NAMALWA (cell line): ENCODE measurements around the gene DAPP1.
A peak's percentile ranks its signal among the peaks of the same experiment; 100 is the strongest.
"Not testable (repeated sequence)": the region's sequence is repeated elsewhere in the genome, so short reads cannot be mapped to it uniquely, and the experiment has no call there.

Experiments used
- DNase-seq: peaks from one replicate; pipeline ENCODE4 v3.0.0-alpha.2; 2015; ENCODE audit warnings: low spot score

DAPP1 gene

GRCh38 chr4:99824070-99824599, 7.5 kb downstream of the DAPP1 start:
- no peak for DNase-seq

DNA sequence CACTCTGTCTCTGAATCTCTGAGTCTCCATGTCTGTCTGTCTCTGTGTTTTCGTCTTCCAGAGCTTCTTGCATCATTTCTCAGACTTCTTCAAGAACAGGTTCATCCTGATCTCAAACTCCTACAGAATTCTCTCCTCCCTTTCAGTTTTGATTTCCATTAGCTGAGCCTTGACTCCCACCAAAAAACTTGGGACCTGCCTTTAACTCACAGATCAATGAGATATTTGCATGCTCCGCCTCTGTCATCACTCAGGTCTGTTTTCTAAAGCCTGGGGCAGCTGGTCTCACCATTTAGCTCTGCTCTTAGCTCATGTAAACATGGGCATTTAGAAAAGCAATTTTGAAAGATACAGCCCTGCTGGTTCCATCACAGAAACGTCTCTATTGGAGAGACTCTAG, 8.6 kb downstream of the DAPP1 start:
- DNase-seq = no peak

DNA sequence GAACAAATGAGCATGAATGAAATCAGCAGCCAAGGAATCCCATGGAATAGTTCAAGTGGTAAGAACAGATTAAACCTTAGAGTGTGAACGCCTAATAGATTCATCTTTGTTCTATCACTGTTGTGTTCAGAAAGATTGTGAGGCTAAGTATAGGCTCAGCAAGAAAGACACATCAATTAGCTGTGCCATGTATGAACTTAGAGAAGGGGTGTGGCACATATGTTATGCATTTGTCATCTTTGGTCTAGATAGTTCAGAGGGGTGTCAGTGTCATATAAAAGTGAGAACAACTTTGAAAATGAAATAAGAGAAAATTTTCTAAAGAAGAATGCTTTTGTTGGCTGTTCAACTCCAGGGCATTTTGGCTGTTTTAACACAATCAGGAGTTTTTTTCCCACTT, 9.4 kb downstream of the DAPP1 start:
- DNase-seq = no peak

GRCh38 chr4:99827454-99827853, 10.8 kb downstream of the DAPP1 start:
- DNase-seq = no peak

GRCh38 chr4:99827857-99828256, 11.2 kb downstream of the DAPP1 start:
- DNase-seq = no peak

GRCh38 chr4:99828477-99828876, 11.8 kb downstream of the DAPP1 start:
- DNase-seq = no peak

GRCh38 chr4:99830051-99830450, 13.4 kb downstream of the DAPP1 start:
- not testable (repeated sequence) for DNase-seq

DNA sequence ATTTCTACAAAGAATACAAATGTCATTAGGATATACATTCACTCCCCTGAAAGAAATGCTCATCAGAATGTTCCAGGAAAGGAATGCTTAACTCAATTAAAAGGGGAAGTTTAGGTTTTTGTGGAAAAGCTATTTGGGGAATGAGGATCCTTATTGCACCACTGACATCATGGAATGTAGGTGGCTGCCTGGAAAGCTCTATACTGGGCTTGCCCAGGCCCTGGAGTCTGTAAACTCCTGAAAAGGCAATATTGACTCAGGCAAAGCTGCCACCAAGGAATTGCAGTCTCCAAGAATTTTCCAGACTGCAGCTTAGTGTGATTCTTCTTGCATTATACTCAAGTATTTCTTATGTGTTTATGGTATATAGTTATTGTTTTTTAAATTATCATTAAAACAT, 15.7 kb downstream of the DAPP1 start:
- DNase-seq = no peak

DNA sequence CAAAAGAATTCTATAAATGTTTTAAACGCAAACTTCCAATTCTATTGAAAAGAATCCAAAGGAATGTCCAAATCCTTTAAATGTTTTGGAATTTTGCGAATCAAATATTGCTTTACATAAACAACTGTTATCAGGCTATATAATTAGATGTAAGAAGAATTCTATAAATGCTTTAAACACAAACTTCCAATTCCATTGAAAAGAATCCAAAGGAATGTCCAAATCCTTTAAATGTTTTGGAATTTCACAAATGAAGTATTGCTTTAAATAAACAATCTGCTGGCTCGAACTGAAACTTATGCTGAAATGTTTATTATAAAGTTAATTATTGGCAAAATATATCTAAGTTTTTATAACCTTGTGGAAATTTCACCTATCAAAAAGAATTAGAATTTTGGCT, 16.1 kb downstream of the DAPP1 start:
- no peak for DNase-seq

DNA sequence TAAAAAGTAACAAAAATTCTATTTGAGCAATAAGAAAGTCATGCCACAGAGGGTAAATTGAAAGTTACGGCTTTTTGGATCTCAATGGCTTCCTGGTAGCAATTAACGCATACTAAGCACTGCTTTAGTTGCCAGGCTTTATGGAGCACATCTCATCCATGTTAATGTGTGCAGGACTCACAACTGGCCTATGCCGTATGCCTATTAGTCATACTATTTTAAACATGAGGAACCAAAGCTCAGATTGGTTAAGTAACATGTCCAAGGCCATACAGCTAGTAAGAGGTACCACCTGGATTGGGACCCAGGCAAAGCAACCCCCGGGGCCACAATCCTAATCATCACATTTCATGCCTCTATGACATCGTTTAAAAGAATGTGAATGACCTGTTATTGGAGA, 17.1 kb downstream of the DAPP1 start:
- DNase-seq = no peak

GRCh38 chr4:99834569-99834968, 17.9 kb downstream of the DAPP1 start:
- no peak for DNase-seq

DNA sequence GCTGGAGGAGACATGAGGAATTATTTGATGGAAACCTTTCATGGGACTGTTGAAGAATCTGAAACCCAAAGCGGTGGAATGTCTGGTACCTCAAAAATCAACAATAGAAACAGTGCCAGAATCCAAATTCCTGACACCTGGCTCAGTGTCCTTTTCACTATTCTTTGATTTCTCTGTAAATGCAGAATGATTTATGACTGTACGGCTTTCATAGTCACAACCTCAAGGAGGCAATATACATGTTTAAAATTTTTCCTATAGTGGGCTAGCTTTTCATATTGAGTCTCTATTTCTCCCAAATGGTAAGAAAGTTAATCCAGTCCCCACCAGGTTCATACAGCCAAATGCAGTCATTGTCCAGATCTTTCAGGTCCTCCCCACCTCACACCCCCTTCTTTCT, 19.3 kb downstream of the DAPP1 start:
- no peak for DNase-seq

DNA sequence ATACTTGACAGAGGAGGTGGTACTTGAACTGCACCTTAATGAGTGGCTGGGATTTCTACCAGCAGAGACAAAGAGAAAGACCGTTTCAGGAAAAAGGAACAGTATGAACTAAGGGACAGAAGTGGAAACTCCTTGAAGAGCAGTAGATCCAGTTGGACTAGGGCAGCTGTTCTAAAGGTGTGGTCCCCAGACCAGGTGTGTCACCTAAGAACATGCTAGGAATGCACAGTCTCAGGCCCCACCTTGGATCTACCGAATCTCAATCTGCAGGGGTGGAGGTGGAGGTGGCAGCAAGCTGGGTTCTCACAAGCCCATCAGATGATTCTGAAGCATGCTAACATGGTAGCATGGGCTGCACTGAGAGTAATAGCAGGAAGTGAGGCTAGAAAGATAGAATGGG, 22.3 kb downstream of the DAPP1 start:
- DNase-seq = no peak

DNA sequence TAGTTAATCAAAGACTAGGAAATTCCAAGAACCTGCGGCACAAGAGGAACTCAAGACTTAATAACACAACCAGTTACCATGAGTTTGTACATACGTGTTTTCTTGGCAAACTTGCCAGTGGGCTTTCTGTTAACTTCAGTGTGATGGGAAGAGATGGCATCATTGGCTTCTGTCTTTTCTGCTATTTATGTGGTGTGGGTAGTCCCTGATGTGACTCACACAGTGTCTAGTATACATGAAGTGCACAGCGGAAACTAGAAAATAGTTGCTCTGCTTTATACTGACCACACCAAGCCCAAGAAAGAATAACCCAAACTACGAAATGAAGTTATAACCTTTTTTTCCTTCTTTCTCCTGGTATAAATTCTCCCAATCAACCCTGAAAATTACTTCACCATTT, 24.5 kb downstream of the DAPP1 start:
- DNase-seq = no peak

DNA sequence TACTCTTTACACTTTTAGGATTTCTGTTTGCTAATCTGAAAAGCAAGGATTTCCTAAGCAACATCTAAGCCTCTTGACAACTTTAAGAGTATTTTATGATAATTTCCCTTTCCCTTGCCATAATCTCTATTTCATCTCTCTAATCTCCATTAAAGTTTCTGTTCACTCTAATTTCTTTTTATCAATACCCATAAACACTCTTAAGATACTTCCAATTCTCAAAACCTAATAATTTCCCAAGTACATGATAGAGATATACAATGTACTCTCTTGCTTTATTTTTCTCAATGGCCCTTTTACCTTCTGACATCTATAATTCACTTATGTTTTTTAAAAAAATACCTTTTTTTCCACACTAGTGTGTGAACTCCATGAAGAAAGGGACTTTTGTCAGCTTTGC, 26.8 kb downstream of the DAPP1 start:
- no peak for DNase-seq

DNA sequence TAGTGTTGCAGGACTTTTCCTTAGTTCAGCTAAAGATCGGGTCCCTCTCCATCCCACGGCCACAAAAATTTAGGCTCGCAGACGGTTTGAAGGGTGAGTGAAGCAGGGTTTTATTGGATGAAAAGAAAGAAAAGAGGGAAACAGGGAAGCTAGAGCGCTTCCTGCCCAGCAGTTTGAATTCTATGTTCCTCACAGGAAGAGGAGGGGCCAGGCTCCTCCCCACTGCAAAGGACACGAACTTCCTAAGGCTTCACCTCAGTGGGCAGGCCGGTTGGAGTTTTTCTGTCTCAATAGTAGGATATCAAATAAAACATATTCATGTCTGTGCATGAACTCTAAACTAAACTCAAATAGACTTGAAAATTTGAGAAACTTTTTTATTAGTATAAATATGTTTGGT, 27.4 kb downstream of the DAPP1 start:
- no peak for DNase-seq

DNA sequence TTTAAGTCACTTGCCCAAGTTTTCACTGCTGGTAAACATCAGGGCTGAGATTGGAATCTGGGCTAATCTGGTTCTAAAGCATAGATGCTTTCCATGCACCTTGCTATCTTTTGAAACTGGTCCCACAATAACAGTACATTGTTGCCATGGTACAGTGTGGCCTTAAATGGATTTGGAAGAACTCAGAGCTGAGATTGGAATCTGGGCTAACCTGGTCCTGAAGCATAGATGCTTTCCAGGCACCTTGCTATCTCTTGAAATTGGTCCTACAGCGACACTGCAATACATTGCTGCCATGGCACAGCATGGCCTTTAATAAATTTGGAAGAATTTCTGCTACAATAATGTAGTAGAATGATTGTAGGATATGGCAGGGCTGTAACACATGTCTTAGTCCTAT, 28.6 kb downstream of the DAPP1 start:
- DNase-seq = no peak

DNA sequence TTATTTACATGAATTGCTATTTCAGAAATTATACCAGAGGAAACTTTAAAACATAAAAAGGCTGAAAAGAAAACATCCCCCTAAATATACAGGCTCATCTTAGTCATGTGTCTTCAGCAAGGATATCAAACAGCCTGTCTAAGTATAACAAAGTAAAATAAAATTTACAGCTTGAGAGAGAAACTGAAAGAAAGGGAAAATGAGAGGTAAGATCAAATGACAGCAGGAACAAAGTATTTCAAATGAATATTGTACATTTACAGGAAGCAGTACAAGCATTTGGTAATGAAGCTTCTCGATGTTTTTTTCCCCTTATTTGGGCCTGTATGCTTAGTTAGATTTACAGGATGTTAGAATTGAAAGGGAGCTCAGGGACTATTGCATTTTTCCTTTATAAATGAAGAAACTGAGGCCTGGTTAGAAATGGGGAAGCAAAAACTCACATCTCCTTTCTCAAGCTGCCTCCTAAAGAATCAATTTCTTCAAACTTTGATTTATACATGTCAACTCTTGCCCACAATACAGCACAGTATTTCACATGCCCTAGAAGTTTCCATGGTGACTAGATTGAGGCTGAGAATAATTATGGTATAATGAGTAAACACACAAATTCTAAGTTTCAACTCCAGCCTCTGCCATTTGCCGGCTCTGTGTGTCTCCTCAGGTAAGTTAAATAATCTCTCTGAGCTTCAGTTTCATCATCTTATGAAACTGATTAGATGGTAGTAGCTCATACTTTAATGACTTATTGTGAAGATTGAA, 29.3 kb downstream of the DAPP1 start:
- DNase-seq = no peak

DNA sequence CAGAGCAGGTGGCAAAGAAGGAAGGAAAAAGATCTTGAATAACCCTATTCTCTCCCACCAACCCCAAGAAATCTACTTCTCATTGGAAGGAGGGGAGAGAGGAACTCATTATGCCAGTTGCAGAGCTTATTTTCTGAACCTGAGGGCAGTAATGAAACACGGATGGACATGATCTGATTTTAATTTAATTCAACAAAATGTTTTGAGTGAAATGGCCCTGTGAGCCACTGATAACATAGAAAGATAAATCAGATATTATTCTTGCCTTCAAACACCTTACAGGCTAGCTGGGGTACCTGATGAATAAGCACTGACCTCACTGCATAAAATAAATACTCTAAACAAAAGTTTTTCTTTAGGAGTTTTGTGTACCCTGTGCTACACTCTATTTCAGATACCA, 30.3 kb downstream of the DAPP1 start:
- no peak for DNase-seq

DNA sequence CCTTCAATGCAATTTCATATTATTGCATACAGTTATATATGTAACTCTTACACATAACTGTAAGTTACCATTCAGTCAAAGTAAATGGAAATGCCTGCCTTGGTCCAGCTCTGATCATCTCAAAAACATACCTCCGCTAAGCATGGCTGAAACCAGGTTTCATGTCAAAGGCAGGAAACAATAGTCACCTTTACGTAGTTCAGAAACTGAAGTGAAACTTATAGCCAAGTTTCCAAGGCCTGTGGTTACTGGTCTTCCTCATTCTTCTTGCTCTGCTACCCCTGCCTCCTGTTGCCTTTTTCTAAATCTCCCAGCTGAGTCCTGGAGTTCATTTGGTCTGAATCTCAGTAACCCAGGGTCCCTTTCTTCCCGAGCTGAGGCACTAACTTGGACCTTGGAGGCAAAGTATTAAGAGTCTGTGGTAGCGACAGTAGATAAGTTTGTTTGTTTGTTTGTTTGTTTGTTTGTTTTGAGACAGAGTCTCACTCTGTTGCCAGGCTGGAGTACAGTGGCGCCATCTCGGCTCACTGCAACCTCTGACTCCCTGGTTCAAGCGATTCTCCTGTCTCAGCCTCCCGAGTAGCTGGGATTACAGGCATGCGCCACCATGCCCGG, 30.8 kb downstream of the DAPP1 start:
- peak; percentile 46 for DNase-seq

- no peak for DNase-seq
These were observed 32.0 kb downstream of the DAPP1 start for GRCh38 chr4:99848591-99849001.

GRCh38 chr4:99852199-99852749, 35.6 kb downstream of the DAPP1 start:
- no peak for DNase-seq

GRCh38 chr4:99853190-99853589, 36.6 kb downstream of the DAPP1 start:
- no peak for DNase-seq

GRCh38 chr4:99853999-99854398, 37.4 kb downstream of the DAPP1 start:
- no peak for DNase-seq
